Testis (tissue), 2 donors: ENCODE results near the gene SEH1L.

Source experiments
- CTCF ChIP-seq, 3 experiments: fragments of 450-650 bp in 2 of 3; fragments of 200-600 bp in 1 of 3; sonication (generic) in 1 of 3; IDR thresholded peaks; one replicate each; pipeline ENCODE4 v1.5.1; 2016 to 2019; ENCODE audit warnings: antibody characterized with exemption in 3 of 3, mild to moderate bottlenecking in 2 of 3, moderate library complexity in 1 of 3
- POLR2A ChIP-seq: fragments of 450-650 bp; IDR thresholded peaks from one replicate; pipeline ENCODE4 v1.6.1; 2017; ENCODE audit warnings: antibody characterized with exemption, mild to moderate bottlenecking, moderate library complexity

- TF ChIP-seq CTCF (IDR thresholded peaks at IDR 0.05) (no peak), POLR2A (no peak)
Measured at GRCh38 chr18:12993439-12993838, 45.6 kb downstream of the SEH1L start.
